ENCODE measurements around the gene NADK.

NADK gene

GRCh38 chr1:1777950-1778662, at the start of gene NADK:
Gene NADK (minus strand): TSS chr1:1778470. CDS start chr1:1765406, 13,064 bp downstream.
- peak; percentile 80 for DNase-seq (ENCODE audit: low spot score)

GRCh38 chr1:1827089-1827848, 49.0 kb upstream of the NADK start:
- DNase-seq (ENCODE audit: low spot score) = no peak

GRCh38 chr1:1826356-1827088, 48.3 kb upstream of the NADK start:
- no peak for DNase-seq (ENCODE audit: low spot score)

- no peak for DNase-seq (ENCODE audit: low spot score)
These were observed 46.9 kb upstream of the NADK start for GRCh38 chr1:1825217-1825616.

- DNase-seq (ENCODE audit: low spot score) = no peak
These were observed 41.5 kb upstream of the NADK start for GRCh38 chr1:1819762-1820161.

GRCh38 chr1:1817221-1817620, 39.0 kb upstream of the NADK start:
- no peak for DNase-seq (ENCODE audit: low spot score)

- DNase-seq (ENCODE audit: low spot score) = no peak
These were observed 37.5 kb upstream of the NADK start for GRCh38 chr1:1815606-1816281.

GRCh38 chr1:1809489-1809888, 31.2 kb upstream of the NADK start:
- no peak for DNase-seq (ENCODE audit: low spot score)

- no peak for DNase-seq (ENCODE audit: low spot score)
These were observed 29.9 kb upstream of the NADK start for GRCh38 chr1:1808206-1808605.

- no peak for DNase-seq (ENCODE audit: low spot score)
These were observed 28.6 kb upstream of the NADK start for GRCh38 chr1:1806890-1807289.

GRCh38 chr1:1804301-1804700, 26.0 kb upstream of the NADK start:
- DNase-seq (ENCODE audit: low spot score) = no peak

- DNase-seq (ENCODE audit: low spot score) = no peak
These were observed 24.6 kb upstream of the NADK start for GRCh38 chr1:1802871-1803270.

- DNase-seq (ENCODE audit: low spot score) = no peak
These were observed 21.4 kb upstream of the NADK start for GRCh38 chr1:1799716-1800115.

- DNase-seq (ENCODE audit: low spot score) = no peak
These were observed 19.6 kb upstream of the NADK start for GRCh38 chr1:1797731-1798341.

GRCh38 chr1:1796466-1796865, 18.2 kb upstream of the NADK start:
- DNase-seq (ENCODE audit: low spot score) = no peak

- DNase-seq (ENCODE audit: low spot score) = no peak
These were observed 16.7 kb upstream of the NADK start for GRCh38 chr1:1794999-1795398.

GRCh38 chr1:1793481-1794244, 15.4 kb upstream of the NADK start:
- DNase-seq (ENCODE audit: low spot score) = no peak

- peak; percentile 49 for DNase-seq (ENCODE audit: low spot score)
These were observed 10.6 kb upstream of the NADK start for GRCh38 chr1:1788646-1789431.

GRCh38 chr1:1788136-1788535, 9.9 kb upstream of the NADK start:
- no peak for DNase-seq (ENCODE audit: low spot score)

Measured in hematopoietic multipotent progenitor cell treated with erythropoietin and hydrocortisone succinate and interleukin-3 and kit ligand, for 17 days (in vitro differentiated cells).